ENCODE data around the gene DCUN1D1.

The DCUN1D1 gene

GRCh38 chr3:182970811-182971418 is 9.4 kb downstream of the DCUN1D1 start:
- TF ChIP-seq, protein P1, sequence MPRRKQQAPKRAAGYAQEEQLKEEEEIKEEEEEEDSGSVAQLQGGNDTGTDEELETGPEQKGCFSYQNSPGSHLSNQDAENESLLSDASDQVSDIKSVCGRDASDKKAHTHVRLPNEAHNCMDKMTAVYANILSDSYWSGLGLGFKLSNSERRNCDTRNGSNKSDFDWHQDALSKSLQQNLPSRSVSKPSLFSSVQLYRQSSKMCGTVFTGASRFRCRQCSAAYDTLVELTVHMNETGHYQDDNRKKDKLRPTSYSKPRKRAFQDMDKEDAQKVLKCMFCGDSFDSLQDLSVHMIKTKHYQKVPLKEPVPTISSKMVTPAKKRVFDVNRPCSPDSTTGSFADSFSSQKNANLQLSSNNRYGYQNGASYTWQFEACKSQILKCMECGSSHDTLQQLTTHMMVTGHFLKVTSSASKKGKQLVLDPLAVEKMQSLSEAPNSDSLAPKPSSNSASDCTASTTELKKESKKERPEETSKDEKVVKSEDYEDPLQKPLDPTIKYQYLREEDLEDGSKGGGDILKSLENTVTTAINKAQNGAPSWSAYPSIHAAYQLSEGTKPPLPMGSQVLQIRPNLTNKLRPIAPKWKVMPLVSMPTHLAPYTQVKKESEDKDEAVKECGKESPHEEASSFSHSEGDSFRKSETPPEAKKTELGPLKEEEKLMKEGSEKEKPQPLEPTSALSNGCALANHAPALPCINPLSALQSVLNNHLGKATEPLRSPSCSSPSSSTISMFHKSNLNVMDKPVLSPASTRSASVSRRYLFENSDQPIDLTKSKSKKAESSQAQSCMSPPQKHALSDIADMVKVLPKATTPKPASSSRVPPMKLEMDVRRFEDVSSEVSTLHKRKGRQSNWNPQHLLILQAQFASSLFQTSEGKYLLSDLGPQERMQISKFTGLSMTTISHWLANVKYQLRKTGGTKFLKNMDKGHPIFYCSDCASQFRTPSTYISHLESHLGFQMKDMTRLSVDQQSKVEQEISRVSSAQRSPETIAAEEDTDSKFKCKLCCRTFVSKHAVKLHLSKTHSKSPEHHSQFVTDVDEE (CRISPR knock-in tag; IDR thresholded peaks at IDR 0.05), result no peak
- TF ChIP-seq TCF4 (CRISPR knock-in tag; IDR thresholded peaks at IDR 0.05; ENCODE audit: borderline replicate concordance), result no peak
- TF ChIP-seq ZFP30 (CRISPR knock-in tag; IDR thresholded peaks at IDR 0.05), result no peak
- TF ChIP-seq, protein P2, sequence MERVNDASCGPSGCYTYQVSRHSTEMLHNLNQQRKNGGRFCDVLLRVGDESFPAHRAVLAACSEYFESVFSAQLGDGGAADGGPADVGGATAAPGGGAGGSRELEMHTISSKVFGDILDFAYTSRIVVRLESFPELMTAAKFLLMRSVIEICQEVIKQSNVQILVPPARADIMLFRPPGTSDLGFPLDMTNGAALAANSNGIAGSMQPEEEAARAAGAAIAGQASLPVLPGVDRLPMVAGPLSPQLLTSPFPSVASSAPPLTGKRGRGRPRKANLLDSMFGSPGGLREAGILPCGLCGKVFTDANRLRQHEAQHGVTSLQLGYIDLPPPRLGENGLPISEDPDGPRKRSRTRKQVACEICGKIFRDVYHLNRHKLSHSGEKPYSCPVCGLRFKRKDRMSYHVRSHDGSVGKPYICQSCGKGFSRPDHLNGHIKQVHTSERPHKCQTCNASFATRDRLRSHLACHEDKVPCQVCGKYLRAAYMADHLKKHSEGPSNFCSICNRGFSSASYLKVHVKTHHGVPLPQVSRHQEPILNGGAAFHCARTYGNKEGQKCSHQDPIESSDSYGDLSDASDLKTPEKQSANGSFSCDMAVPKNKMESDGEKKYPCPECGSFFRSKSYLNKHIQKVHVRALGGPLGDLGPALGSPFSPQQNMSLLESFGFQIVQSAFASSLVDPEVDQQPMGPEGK (CRISPR knock-in tag; IDR thresholded peaks at IDR 0.05; ENCODE audit: borderline replicate concordance), result no peak
- TF ChIP-seq PPARA (CRISPR knock-in tag; IDR thresholded peaks at IDR 0.05; ENCODE audit: borderline replicate concordance), result no peak
- no peak for TF ChIP-seq RARB (CRISPR knock-in tag; IDR thresholded peaks at IDR 0.05)
- TF ChIP-seq ZNF8 (CRISPR knock-in tag; IDR thresholded peaks at IDR 0.05), result no peak
- TF ChIP-seq ARNTL (CRISPR knock-in tag; IDR thresholded peaks at IDR 0.05; ENCODE audit: borderline replicate concordance, low read depth), result no peak
- TF ChIP-seq, protein P3, sequence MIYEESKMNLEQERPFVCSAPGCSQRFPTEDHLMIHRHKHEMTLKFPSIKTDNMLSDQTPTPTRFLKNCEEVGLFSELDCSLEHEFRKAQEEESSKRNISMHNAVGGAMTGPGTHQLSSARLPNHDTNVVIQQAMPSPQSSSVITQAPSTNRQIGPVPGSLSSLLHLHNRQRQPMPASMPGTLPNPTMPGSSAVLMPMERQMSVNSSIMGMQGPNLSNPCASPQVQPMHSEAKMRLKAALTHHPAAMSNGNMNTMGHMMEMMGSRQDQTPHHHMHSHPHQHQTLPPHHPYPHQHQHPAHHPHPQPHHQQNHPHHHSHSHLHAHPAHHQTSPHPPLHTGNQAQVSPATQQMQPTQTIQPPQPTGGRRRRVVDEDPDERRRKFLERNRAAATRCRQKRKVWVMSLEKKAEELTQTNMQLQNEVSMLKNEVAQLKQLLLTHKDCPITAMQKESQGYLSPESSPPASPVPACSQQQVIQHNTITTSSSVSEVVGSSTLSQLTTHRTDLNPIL (CRISPR knock-in tag; IDR thresholded peaks at IDR 0.05; ENCODE audit: low read depth), result no peak
- no peak for TF ChIP-seq SNAI2 (CRISPR knock-in tag; IDR thresholded peaks at IDR 0.05)
- no peak for TF ChIP-seq TOX (CRISPR knock-in tag; IDR thresholded peaks at IDR 0.05; ENCODE audit: borderline replicate concordance)
- TF ChIP-seq, protein P4, sequence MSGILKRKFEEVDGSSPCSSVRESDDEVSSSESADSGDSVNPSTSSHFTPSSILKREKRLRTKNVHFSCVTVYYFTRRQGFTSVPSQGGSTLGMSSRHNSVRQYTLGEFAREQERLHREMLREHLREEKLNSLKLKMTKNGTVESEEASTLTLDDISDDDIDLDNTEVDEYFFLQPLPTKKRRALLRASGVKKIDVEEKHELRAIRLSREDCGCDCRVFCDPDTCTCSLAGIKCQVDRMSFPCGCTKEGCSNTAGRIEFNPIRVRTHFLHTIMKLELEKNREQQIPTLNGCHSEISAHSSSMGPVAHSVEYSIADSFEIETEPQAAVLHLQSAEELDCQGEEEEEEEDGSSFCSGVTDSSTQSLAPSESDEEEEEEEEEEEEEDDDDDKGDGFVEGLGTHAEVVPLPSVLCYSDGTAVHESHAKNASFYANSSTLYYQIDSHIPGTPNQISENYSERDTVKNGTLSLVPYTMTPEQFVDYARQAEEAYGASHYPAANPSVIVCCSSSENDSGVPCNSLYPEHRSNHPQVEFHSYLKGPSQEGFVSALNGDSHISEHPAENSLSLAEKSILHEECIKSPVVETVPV (CRISPR knock-in tag; IDR thresholded peaks at IDR 0.05), result no peak
- TF ChIP-seq BACH2 (CRISPR knock-in tag; IDR thresholded peaks at IDR 0.05; ENCODE audit: borderline replicate concordance), result no peak
- no peak for TF ChIP-seq ISL1 (CRISPR knock-in tag; IDR thresholded peaks at IDR 0.05)
- no peak for TF ChIP-seq ZNF70 (CRISPR knock-in tag; IDR thresholded peaks at IDR 0.05)
- TF ChIP-seq ZNF565 (CRISPR knock-in tag; conservative IDR thresholded peaks at IDR 0.05; ENCODE audit: low read depth), result no peak
- TF ChIP-seq ESRRG (CRISPR knock-in tag; IDR thresholded peaks at IDR 0.05), result no peak
- TF ChIP-seq GLIS3 (CRISPR knock-in tag; IDR thresholded peaks at IDR 0.05), result no peak
- ATAC-seq, result no peak

DNA sequence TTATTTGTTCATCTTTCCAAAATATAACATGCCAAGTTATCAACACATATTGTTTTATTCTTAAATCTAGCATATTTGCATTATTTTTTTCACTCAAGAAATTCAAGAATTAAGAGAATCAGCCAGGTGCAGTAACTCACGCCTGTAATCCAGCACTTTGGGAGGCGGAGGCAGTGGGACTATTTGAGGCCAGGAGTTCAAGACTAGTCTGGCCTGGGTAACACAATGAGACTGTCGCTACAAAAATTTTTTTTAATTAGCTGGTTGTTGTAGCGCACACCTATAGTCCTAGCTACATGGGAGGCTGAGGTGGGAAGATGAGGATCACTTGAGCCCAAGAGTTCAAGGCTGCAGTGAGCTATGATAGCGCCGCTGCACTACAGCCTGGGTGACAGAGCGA is 10.5 kb downstream of the DCUN1D1 start:
- no peak for ATAC-seq
- TF ChIP-seq OSR1 (CRISPR knock-in tag; IDR thresholded peaks at IDR 0.05) (no peak), ZC3H10 (CRISPR knock-in tag; IDR thresholded peaks at IDR 0.05) (no peak), ZNF565 (CRISPR knock-in tag; conservative IDR thresholded peaks at IDR 0.05; ENCODE audit: low read depth) (no peak), ESRRG (CRISPR knock-in tag; IDR thresholded peaks at IDR 0.05) (no peak), TOX (CRISPR knock-in tag; IDR thresholded peaks at IDR 0.05; ENCODE audit: borderline replicate concordance) (no peak), GLIS3 (CRISPR knock-in tag; IDR thresholded peaks at IDR 0.05) (no peak), ZFP3 (CRISPR knock-in tag; IDR thresholded peaks at IDR 0.05) (no peak), RARB (CRISPR knock-in tag; IDR thresholded peaks at IDR 0.05) (no peak), SNAI2 (CRISPR knock-in tag; IDR thresholded peaks at IDR 0.05) (no peak), ZFP30 (CRISPR knock-in tag; IDR thresholded peaks at IDR 0.05) (no peak), TCF4 (CRISPR knock-in tag; IDR thresholded peaks at IDR 0.05; ENCODE audit: borderline replicate concordance) (no peak), ARNTL (CRISPR knock-in tag; IDR thresholded peaks at IDR 0.05; ENCODE audit: borderline replicate concordance, low read depth) (no peak), ZNF8 (CRISPR knock-in tag; IDR thresholded peaks at IDR 0.05) (no peak)
- TF ChIP-seq, protein P1 (CRISPR knock-in tag; IDR thresholded peaks at IDR 0.05), result no peak
- TF ChIP-seq, protein P4 (CRISPR knock-in tag; IDR thresholded peaks at IDR 0.05), result no peak
- TF ChIP-seq, protein P3 (CRISPR knock-in tag; IDR thresholded peaks at IDR 0.05; ENCODE audit: low read depth), result no peak
- TF ChIP-seq, protein P2 (CRISPR knock-in tag; IDR thresholded peaks at IDR 0.05; ENCODE audit: borderline replicate concordance), result no peak

All from SK-N-SH treated with all-trans-retinoic acid at 6 μM for 48 hours (cell line).